Prostate gland (tissue), 2 donors: ENCODE data around the gene CCL27. TPM values are rescaled to one million over a fixed set of nuclear protein-coding genes. Genes with fewer than 3 reads are reported as not detected.
"Not testable (repeated sequence)": the region's sequence is repeated elsewhere in the genome, so short reads cannot be mapped to it uniquely, and the experiment has no call there.

Experiments
- DNase-seq: peaks from one replicate; pipeline ENCODE4 v3.0.0-alpha.2; 2019; ENCODE audit warnings: low spot score
- H3K27ac ChIP-seq, 2 donors: fragments of 200-600 bp; sonication (generic); 2 replicates each; pipeline ENCODE4 v1.5.1; 2017 to 2019
- H3K27me3 ChIP-seq: fragments of 200-600 bp; sonication (generic); replicated peaks from 2 replicates; pipeline ENCODE4 v1.5.1; 2019; ENCODE audit not compliant: insufficient read depth
- H3K36me3 ChIP-seq, 2 donors: fragments of 200-600 bp; sonication (generic); 1 replicate in 1 of 2; 2 replicates in 1 of 2; pipeline versions ENCODE4 v1.5.1 to v1.8.1; 2017 to 2019
- H3K4me1 ChIP-seq: fragments of 200-600 bp; sonication (generic); replicated peaks from 2 replicates; pipeline ENCODE4 v1.5.1; 2019
- H3K4me3 ChIP-seq, 2 donors: fragments of 200-600 bp; sonication (generic); 2 replicates each; pipeline ENCODE4 v1.5.1; 2017 to 2019
- H3K9me3 ChIP-seq: fragments of 200-600 bp; sonication (generic); 2 replicates; pipeline ENCODE4 v1.5.1; 2017
- POLR2A ChIP-seq: fragments of 450-650 bp; IDR thresholded peaks from one replicate; pipeline ENCODE4 v1.6.1; 2016; ENCODE audit warnings: antibody characterized with exemption, mild to moderate bottlenecking
- POLR2AphosphoS5 ChIP-seq: sonication (generic); formaldehyde crosslinking; IDR thresholded peaks from one replicate; pipeline ENCODE4 v1.6.1; 2017; ENCODE audit warnings: antibody characterized with exemption
- WGBS: methylation state at CpG from one replicate; pipeline ENCODE4 v1.1.5; 2018; 5-methylcytosine and 5-hydroxymethylcytosine counted together
- intact Hi-C: fragments of 100-400 bp; cut with DNase I; formaldehyde crosslinking; loops from one replicate; pipeline ENCODE4 v1.14.2; 2022
- total RNA-seq, 2 donors: library from RNA; depleted of rRNA; stranded (reverse); fragments of >200 nt; gene quantifications; one replicate each; pipeline ENCODE4 v1.1.0, GENCODE V29; 2016
- TF ChIP-seq, protein P1 (sequence below), 4 experiments: fragments of 200-600 bp in 2 of 4; fragments of 450-650 bp in 2 of 4; sonication (generic) in 2 of 4; IDR thresholded peaks; 1 replicate in 3 of 4; 2 replicates in 1 of 4; pipeline ENCODE4 v1.5.1; 2016 to 2019; ENCODE audit warnings: antibody characterized with exemption in 4 of 4, mild to moderate bottlenecking in 2 of 4, moderate library complexity in 2 of 4

Gene CCL27
- total RNA-seq, 2 donors from 2014 or later, result not detected

DNA sequence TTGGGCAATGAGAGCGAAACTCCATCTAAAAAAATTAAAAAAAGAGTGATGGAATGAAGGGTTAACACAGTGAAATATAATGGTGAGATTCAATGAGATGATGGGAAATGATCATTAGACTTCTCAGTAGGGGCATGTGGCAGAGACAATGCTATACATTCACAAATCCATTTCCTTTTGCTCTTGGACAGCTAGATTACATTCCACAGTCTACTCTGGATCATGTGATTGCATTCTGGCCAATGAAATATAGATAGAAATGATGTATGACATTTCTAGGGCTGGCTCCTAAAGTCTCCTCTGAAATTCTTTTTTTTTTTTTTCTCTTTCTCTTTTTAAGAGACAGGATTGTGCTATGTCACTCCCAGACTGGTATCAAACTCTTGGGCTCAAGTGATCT, 19.8 kb downstream of the CCL27 start:
- Histone ChIP-seq H3K36me3 (no peaks in the 10 kb centered on the region), H3K9me3 (no peaks in the 10 kb centered on the region), H3K27me3 (no peaks in the 10 kb centered on the region), H3K4me3 (no peak overlapping the region), H3K27ac (no peak overlapping the region), H3K4me1 (peaks cover 4% of the 10 kb centered on the region)
- 100% methylated on average over 1 of the region's 1 CpG for WGBS
- no peak for TF ChIP-seq POLR2AphosphoS5
- no peak for TF ChIP-seq POLR2A
- TF ChIP-seq, protein P1, sequence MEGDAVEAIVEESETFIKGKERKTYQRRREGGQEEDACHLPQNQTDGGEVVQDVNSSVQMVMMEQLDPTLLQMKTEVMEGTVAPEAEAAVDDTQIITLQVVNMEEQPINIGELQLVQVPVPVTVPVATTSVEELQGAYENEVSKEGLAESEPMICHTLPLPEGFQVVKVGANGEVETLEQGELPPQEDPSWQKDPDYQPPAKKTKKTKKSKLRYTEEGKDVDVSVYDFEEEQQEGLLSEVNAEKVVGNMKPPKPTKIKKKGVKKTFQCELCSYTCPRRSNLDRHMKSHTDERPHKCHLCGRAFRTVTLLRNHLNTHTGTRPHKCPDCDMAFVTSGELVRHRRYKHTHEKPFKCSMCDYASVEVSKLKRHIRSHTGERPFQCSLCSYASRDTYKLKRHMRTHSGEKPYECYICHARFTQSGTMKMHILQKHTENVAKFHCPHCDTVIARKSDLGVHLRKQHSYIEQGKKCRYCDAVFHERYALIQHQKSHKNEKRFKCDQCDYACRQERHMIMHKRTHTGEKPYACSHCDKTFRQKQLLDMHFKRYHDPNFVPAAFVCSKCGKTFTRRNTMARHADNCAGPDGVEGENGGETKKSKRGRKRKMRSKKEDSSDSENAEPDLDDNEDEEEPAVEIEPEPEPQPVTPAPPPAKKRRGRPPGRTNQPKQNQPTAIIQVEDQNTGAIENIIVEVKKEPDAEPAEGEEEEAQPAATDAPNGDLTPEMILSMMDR (IDR thresholded peaks at IDR 0.05), result no peak
- intact Hi-C loops, result no loop called here
- DNase-seq, result no peak

DNA sequence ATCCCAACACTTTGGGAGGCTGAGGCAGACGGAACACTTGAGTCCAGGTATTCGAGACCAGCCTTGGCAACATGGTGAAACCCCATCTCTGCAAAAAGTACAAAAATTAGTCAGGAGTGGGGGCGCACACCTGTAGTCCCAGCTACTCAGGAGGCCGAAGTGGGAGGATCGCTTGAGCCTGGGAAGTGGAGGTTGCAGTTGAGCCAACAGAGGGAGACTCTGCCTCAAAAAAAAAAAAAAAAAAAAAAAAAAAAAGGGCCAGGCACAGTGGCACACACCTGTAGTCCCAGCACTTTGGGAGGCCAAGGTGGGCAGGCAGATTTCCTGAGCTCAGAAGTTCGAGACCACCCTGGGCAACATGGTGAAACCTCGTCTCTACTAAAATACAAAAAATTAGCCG, 23.1 kb downstream of the CCL27 start:
- H3K27ac ChIP-seq, H3K4me3 ChIP-seq, H3K27me3 ChIP-seq, H3K36me3 ChIP-seq, H3K4me1 ChIP-seq, DNase-seq, intact Hi-C loops, H3K9me3 ChIP-seq: not testable (repeated sequence)
- WGBS, result 97% methylated on average over 8 of the region's 8 CpGs

DNA sequence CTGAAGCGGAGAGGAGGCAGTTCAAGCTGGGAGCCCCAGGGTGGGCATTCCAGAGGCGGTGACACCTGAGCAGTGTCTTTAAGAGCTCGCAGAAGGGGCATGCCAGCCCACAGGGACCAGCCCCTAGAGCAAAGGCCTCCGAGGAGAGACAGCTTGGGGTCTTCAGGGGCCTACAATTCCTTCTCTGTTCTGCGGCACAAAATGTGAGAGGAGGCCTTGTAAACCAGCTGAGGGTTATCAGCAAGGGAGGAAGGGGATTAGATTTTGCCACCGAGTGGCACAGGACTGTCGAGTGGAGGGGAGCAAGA, 24.4 kb downstream of the CCL27 start:
- intact Hi-C loops, result no loop called here
- H3K36me3 ChIP-seq, result no peaks in the 10 kb centered on the region
- WGBS, result 12% methylated on average over 7 of the region's 7 CpGs
- no peaks in the 10 kb centered on the region for H3K27me3 ChIP-seq
- H3K27ac ChIP-seq, result peak overlapping the region; percentile 78 to 87
- no peak for TF ChIP-seq POLR2A
- TF ChIP-seq, protein P1 (IDR thresholded peaks at IDR 0.05), result no peak
- TF ChIP-seq POLR2AphosphoS5, result no peak
- H3K9me3 ChIP-seq, result no peaks in the 10 kb centered on the region
- no peak for DNase-seq
- no peaks in the 10 kb centered on the region for H3K4me1 ChIP-seq
- H3K4me3 ChIP-seq, result peak overlapping the region; percentile 74 to 76

DNA sequence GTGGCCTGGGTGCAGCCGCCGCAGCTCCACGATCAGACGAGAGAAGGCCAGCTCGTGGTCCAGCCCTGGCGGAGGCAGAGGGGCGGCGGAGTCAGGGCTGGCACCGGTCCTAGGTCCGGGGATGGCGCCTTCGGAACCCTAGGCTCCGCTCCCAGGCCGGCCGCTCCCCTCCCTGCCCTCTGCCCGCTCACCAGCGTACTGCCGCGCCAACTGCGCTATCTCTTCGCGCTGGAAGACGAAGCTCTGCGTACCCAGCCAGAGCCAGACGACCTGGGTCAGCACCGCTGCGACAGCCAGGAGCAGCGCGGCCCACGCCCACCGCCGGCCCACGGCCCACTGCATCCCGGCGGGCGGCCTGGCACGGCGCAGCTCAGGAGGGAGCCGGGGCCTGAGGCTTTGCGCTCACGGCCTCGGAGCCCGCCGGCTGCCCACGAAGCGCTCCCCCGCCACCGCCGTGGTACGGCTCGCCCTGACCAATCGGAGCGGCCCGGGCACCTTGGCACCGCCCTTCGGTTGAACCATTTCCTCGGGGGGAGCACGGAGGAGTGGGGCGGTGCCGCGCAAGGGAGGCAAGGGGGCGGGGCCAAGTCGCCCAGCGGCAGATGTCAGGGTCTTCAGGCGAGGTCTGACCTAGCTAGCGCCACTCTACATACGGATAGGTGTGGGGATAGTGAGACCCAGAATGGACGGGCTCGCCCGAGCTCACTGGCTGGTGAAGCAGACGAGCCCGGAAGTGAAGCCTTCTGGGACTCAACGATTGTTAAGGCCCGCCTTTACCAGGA, 24.9 kb downstream of the CCL27 start, which contains the start of gene SIGMAR1:
TSS of gene SIGMAR1 (minus strand) at position 432 of the 782 bp plus-strand sequence. CDS start at position 342, 90 bp downstream.
- TF ChIP-seq POLR2A (peak; percentile 73), POLR2AphosphoS5 (peak; percentile 94)
- TF ChIP-seq, protein P1 (IDR thresholded peaks at IDR 0.05), result peak in 1 of 4 experiments; percentile 26
- intact Hi-C loops, result loop anchor here (2.0 kb wide), 1 partner anchor 25 kb away; the partner anchor contains the start of gene RPP25L
- H3K36me3 ChIP-seq, result no peaks in the 10 kb centered on the region
- peak; percentile 92 for DNase-seq
- peak within 1 kb of the TSS; percentile 78 to 87 for H3K27ac ChIP-seq
- WGBS, result under 1% methylated on average over 66 of the region's 74 CpGs
- no peaks in the 10 kb centered on the region for H3K9me3 ChIP-seq
- H3K4me3 ChIP-seq, result peak within 1 kb of the TSS; percentile 74 to 76
- no peaks in the 10 kb centered on the region for H3K4me1 ChIP-seq
- H3K27me3 ChIP-seq, result no peaks in the 10 kb centered on the region

DNA sequence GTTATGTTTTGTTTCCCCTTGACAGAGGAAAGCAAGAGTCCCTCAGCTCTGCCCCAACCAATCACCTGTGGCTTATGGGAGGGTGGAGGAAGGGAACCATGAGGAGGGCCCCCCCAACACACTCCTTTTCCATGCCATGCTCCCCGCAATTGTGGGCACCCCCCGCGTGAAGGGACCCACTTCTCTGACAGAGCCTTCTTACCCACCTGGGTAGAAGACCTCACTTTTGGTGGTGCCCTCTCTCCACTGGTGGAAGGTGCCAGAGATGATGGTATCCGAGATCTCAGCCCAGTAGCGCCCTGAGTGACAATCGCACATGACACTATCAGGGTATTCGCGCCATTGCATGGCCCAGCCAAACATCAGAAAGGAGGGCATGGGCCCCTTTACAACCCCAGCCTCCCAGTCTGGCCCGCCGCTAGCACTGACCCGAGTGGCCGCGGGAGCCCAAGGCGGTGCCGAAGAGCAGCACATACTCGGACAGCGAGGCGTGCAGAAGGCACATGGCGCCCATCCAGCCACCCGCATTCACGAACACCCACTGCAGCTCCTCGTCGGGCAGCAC, 25.6 kb downstream of the CCL27 start:
- Histone ChIP-seq H3K4me3 (peak overlapping the region; percentile 74 to 76), H3K4me1 (no peaks in the 10 kb centered on the region), H3K36me3 (no peaks in the 10 kb centered on the region), H3K27ac (peak overlapping the region; percentile 78 to 87), H3K9me3 (no peaks in the 10 kb centered on the region), H3K27me3 (no peaks in the 10 kb centered on the region)
- TF ChIP-seq POLR2A (no peak), POLR2AphosphoS5 (no peak)
- TF ChIP-seq, protein P1 (IDR thresholded peaks at IDR 0.05), result no peak
- DNase-seq, result no peak
- WGBS, result 7% methylated on average over 23 of the region's 23 CpGs
- intact Hi-C loops, result loop anchor here (2.0 kb wide), 1 partner anchor 24 kb away; the partner anchor contains the start of gene RPP25L
